NK-92 (cell line): ENCODE measurements around the gene TRMT1L.
"Not testable (repeated sequence)": the region's sequence is repeated elsewhere in the genome, so short reads cannot be mapped to it uniquely, and the experiment has no call there.

ENCODE experiments used
- DNase-seq: peaks from one replicate; lab custom pipeline; 2025; ENCODE audit not compliant: unreplicated experiment; lab: John Stamatoyannopoulos, UW

TRMT1L gene

GRCh38 chr1:185156854-185157598, at the start of gene TRMT1L, which contains the start of gene SWT1:
TSS of gene TRMT1L (minus strand) at chr1:185156953. CDS start at chr1:185156712, 241 bp downstream.
TSS of gene SWT1 (plus strand) at chr1:185157167. CDS start at chr1:185160842, 3,675 bp downstream.
- peak; percentile 83 for DNase-seq

GRCh38 chr1:185200889-185201288, 44.1 kb upstream of the TRMT1L start:
- DNase-seq = no peak

DNA sequence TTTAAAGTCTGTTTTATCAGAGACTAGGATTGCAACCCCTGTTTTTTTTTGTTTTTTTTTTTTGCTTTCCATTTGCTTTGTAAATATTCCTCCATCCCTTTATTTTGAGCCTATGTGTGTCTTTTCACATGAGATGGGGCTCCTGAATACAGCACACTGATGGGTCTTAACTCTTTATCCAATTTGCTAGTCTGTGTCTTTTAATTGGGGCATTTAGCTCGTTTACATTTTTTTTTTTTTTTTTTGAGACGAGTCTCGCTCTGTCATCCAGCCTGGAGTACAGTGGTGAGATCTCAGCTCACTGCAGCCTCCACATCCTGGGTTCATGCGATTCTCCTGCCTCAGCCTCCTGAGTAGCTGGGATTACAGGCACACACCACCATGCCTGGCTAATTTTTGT, 42.0 kb upstream of the TRMT1L start:
- DNase-seq = not testable (repeated sequence)

DNA sequence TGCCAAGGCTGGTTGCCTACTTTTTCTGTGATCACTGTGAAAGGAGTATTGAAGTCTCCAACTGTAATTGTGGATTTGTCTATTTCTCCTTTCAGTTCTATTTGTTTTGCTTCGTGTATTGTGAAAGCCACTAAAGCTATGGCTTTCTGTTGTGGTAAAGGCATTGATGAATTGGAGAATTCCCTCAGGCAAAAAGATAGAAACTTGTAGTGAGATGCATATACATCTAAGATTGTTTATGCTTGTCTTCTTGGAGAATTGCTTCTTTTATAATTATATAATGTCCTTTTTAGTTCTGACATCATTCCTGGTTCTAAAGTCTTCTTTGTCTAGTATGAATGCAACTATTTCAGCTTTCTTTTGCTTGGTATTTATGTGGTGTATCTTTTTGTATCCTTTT, 37.0 kb upstream of the TRMT1L start:
- no peak for DNase-seq

- DNase-seq = no peak
These were observed 13.6 kb upstream of the TRMT1L start for GRCh38 chr1:185170291-185170848.

- DNase-seq = no peak
These were observed 9.4 kb upstream of the TRMT1L start for GRCh38 chr1:185166106-185166505.

DNA sequence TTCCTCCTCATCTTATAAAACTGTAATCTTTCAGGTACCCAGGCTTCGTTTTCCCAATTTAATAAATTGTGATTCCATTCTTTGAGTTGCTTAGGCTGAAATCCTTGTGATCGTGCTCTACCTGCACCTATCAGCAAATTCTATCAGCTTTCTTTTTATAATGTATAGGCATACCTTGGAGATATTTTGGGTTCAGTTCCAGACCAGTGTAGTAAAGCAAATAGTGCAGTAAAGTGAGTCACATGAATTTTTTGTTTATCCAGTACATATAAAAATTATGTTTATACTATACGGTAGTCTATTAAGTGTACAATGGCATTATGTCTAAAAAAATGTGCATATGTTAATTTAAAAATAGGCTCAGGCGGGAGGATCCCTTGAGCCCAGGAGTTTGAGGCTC, 5.7 kb upstream of the TRMT1L start:
- DNase-seq = no peak

DNA sequence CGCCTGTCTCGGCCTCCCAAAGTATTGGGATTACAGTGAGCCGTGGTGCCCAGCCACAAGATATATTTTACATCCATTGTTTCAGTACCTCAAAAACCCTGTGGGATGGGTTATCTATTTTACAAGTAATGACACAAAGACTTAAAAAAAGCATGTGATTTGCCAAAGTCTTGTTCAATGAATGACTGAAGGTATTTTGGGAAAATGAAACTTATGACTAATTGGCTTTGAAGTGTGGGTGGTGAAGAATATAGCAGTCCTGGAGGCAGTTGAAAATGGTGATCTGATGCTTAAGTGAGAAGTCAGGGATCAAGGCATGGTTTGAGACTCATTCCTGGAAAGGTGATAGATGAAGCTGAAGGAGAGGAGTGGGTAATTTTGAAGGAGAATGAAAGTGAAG, 3.2 kb upstream of the TRMT1L start:
- no peak for DNase-seq

- no peak for DNase-seq
These were observed 2.0 kb upstream of the TRMT1L start for GRCh38 chr1:185158800-185159199.

DNA sequence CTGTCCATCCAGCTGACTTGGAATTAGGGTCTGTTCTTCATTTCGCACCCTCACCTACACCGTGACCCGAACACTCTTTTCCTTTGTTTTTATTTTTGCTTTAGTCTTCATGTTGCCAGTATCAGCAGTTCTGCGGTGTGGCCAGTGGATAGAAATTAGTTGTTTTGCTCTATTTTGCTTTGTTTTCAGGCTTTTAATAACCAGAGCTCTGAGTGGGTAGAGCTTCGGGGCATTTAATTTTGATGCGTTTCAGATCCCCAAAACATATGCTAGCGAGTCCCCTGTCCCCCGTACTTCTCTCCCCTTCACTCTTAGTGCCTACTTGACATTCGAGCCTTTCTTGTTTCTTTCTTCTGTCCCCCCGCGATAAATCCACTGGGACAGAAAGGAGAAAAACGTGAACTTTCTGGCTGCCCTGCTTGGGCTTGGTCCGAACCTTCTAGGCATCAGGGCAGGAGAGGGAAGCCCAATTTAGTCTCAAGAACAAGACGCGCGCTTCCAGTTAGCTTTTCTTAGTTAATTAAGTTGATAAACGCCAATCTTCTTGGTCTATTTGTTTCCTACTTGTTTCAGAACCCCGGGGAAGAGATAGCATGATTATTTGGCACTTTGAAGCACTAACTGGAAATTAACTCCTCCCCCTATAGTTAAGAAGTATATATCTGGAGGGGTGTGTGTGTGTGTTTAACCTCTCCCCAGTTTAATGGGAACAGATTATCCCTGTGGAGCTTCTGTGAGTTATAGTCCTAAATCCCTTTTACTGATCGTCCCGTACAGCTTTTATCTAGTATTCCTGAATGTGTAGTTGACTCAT, 1.1 kb upstream of the TRMT1L start:
- no peak for DNase-seq

DNA sequence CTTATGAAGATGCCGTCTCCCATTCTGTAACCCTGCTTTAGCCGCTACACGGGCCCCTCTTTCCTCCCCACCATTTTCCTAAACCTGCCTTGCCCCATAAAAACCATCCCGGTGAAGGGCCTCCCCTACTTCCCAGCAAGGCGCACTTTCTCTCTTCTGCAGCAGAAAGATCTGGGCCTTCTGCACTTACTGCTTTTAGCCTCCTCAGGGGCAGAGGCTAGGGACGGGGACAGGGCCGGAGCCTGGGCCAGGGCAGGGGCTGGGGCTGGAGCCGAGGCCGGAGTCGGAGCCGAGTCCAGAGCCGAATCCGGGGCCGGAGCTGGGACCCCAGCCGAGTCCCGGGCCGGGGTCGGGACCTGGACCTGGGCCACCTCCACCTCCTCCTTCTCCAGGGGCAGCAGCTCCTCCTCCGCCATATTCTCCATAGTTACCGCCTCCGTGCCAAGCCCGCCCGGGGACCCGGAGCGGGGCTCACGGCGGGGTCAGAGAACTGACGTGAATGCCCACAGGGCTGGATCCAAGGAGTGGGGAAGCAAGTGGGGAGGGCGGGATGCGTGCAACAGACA, 382 bp downstream of the TRMT1L start:
- DNase-seq = no peak

DNA sequence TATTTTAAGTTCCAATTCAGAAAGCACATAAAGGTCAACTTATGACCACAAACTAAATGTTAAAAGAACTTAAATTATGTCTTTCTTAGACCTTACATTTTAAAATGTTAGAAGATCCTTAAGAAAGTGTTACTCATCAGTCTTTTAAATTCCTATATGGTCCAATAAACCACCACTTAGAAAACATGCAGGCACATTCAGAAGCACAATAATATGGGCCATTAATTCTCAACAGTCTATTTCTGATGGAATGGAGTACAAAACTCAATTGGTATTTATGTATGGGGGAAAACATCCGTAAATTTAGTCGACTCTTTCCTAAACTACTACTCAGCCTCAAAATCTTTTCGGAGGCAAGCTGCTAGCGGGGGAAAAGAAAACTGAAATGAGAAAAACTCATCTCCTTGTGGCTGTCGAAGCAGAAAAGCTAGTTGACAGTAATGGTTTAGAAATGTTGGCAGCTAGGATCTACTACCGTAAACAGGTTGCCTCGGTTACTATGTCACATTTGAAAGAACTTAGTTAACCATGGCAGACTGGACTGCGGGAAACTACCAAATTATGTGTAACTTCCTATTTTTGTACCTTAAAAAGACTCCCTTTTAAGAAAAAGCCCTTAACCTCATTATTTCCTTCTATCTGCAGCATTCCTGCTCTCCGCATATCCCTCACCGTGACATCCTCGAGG, 1.0 kb downstream of the TRMT1L start:
- no peak for DNase-seq

DNA sequence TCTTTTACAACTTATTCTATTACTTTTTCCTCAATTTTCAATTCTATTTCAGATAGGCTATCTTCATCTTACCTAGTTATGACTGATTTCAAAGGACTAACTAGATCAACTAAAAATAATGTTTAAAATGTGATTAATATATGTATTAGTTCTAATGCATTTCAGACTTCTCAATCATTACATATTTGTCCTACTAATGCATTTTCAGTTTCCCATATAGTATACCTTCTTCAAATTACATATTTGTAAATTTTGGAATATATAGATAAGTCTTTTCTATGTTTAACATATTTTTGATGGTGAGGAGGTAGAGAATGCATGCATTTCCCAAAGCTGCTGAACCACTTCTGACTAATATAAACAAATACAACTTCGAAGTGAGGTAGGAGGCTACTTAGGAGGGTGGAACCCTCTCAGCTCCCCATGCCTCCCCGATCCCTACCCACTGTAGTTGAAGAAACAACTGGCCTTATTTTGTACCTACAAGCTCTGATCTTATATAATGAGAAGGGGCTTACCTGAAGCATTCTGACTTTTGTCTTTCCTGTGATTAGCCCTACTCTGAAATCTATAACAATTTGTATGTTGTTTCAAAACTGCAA, 1.7 kb downstream of the TRMT1L start:
- DNase-seq = no peak

DNA sequence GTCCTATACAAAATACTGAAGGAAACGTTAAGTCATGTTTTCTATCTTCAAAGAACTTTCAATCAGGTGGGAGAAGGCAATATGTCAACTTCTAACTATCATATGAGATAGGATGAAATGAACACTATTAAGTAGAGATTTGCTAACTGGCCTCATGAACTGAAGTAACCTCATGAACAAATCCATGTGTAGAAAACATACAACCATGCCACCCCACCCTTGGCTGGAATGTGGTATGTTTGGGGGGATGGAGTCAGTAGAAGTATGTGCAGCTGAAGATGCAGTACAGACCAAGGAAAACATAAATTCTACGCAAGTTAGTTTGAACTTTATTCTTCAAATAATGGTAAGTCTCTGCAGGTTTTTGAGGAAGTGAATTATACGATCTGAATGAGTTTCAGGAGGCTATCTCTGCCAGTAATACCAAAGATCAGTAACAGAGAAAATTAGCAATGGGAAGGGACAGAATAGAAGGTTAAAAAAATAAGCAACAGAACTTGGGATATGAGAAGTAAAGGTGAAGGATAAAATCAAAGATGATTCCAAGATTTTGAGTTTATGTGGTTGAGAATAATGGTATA, 4.5 kb downstream of the TRMT1L start:
- no peak for DNase-seq

DNA sequence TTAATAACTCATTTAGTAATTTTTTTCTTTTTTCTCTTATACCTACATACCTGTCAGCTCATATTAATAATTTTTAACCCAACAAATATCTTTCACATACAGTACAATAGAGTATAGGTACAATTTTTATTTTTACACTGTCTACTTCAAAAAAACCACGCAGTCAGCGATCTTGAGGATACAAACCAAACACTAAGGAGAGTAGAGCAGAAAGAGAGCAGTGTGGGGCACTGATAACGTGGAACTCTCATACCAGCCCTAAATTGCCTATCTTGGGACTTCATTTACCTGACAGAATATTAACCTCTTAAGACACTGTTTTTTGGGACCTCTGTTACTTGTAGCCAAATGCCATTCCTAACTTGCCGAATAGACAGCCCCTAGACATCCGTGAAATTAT, 5.5 kb downstream of the TRMT1L start:
- DNase-seq = no peak

GRCh38 chr1:185144233-185144632, 12.5 kb downstream of the TRMT1L start:
- DNase-seq = no peak

- DNase-seq = no peak
These were observed 17.5 kb downstream of the TRMT1L start for GRCh38 chr1:185139246-185139645.

DNA sequence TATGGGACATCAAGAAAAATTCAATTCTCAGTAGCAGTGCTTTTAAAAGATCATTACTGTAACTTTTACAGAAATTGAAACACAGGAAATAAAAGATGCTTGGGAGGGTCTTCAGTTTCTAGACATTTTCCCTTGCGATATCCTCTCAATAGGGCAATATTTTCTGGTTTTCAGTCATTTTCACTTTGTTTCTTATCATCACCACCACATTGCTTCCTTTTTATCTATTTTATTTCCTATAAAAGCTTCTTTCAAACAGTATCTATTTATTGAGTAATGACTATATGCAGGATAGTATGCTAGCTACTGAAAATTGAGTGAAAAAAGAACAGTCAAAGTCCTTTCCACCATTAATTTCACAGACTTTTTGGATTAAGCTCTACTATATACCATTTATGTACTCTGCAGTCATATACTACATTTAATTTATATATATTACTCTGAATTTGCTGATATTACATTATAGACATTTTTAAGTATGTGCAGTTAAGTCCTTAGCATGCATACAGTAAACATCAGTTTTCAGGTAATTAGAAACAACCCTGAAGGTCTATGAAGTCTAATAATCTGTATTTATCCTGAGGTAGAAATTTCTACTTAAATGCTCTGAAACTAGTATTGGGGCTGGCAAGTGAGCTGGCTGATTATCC, 18.7 kb downstream of the TRMT1L start:
- no peak for DNase-seq

DNA sequence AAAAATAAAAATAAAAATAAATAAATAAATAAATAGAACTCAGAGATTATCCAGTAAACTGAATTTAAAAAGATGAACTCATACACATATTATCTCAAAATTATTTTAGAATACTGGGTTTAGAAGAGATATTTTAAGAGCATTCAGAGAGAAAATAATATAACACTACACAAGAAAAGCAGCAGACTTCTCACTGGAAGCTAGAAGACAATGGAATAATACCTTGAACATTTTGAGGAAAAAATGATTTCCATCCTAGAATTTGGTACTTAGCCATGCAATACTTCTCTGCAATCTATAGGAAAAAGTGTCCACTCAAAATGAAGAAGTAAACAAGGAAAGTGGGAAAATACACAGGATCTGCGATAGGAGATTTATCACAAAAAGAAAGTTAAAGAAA, 24.2 kb downstream of the TRMT1L start:
- DNase-seq = no peak

GRCh38 chr1:185129708-185130107, 27.0 kb downstream of the TRMT1L start:
- no peak for DNase-seq
